Measurements from ENCODE around the gene RCAN3. TPM values are rescaled to one million over a fixed set of nuclear protein-coding genes. Genes with fewer than 3 reads are reported as not detected.
A peak's percentile ranks its signal among the peaks of the same experiment; 100 is the strongest.
"Not testable (repeated sequence)": the region's sequence is repeated elsewhere in the genome, so short reads cannot be mapped to it uniquely, and the experiment has no call there.

RCAN3 gene
- 10 to 100 TPM; 63.7 to 65.6 TPM for total RNA-seq

GRCh38 chr1:24502709-24503058 lies at the start of gene RCAN3:
TSS of gene RCAN3 (plus strand) at chr1:24502836. CDS start at chr1:24514373, 11,537 bp downstream.
- Mint-ChIP-seq H3K4me3 (peak within 1 kb of the TSS; percentile 94), H3K27me3 (ENCODE audit: low read depth) (no peaks in the 10 kb centered on the region), H3K9me3 (ENCODE audit: insufficient read depth) (no peaks in the 10 kb centered on the region), H3K4me1 (ENCODE audit: low read depth) (peaks cover 65% of the 10 kb centered on the region), H3K27ac (peak within 1 kb of the TSS; percentile 97), H3K36me3 (ENCODE audit: low read depth) (peaks cover 35% of the 10 kb centered on the region)
- CTCF ChIA-PET: interaction anchor here (1.1 to 11.2 kb wide), 12 partner anchors 13 to 140 kb away, joined by 3 to 138 read pairs (median 14); partner anchors contain the start of genes NIPAL3 and STPG1
- POLR2A ChIA-PET: interaction anchor here (0.6 to 6.3 kb wide), 18 partner anchors 11 to 543 kb away, joined by 3 to 126 read pairs (median 6); partner anchors contain the start of genes NIPAL3, PNRC2 and STPG1
- ATAC-seq (peak; percentile 81), DNase-seq (peak; percentile 93)

GRCh38 chr1:24452922-24453485 lies 49.6 kb upstream of the RCAN3 start:
- Mint-ChIP-seq H3K4me1 (ENCODE audit: low read depth) (no peaks in the 10 kb centered on the region), H3K4me3 (no peak overlapping the region), H3K27me3 (ENCODE audit: low read depth) (no peaks in the 10 kb centered on the region), H3K9me3 (ENCODE audit: insufficient read depth) (no peaks in the 10 kb centered on the region), H3K27ac (no peak overlapping the region), H3K36me3 (ENCODE audit: low read depth) (peaks cover 69% of the 10 kb centered on the region)
- DNase-seq (no peak), ATAC-seq (no peak)
- ChIA-PET POLR2A (no interaction called here), CTCF (interaction anchor here (0.7 to 1.9 kb wide), 2 partner anchors 36 to 134 kb away, joined by 3 to 5 read pairs; no protein-coding TSS in a partner anchor)

- ChIA-PET POLR2A (interaction anchor here (1.1 kb wide), 1 partner anchor 9 kb away, joined by 3 read pairs; no protein-coding TSS in a partner anchor), CTCF (interaction anchor here (1.9 kb wide), 1 partner anchor 132 kb away, joined by 5 read pairs; no protein-coding TSS in a partner anchor)
- Mint-ChIP-seq H3K4me1 (ENCODE audit: low read depth) (no peaks in the 10 kb centered on the region), H3K27me3 (ENCODE audit: low read depth) (no peaks in the 10 kb centered on the region), H3K36me3 (ENCODE audit: low read depth) (peaks cover 73% of the 10 kb centered on the region), H3K9me3 (ENCODE audit: insufficient read depth) (no peaks in the 10 kb centered on the region), H3K27ac (peak overlapping the region; percentile 17), H3K4me3 (no peak overlapping the region)
- ATAC-seq (no peak), DNase-seq (no peak)
Measured at GRCh38 chr1:24454673-24455072, 48.0 kb upstream of the RCAN3 start.

- Mint-ChIP-seq H3K4me1 (ENCODE audit: low read depth) (no peaks in the 10 kb centered on the region), H3K27me3 (ENCODE audit: low read depth) (no peaks in the 10 kb centered on the region), H3K9me3 (ENCODE audit: insufficient read depth) (no peaks in the 10 kb centered on the region), H3K27ac (no peak overlapping the region), H3K36me3 (ENCODE audit: low read depth) (peaks cover 73% of the 10 kb centered on the region), H3K4me3 (no peak overlapping the region)
- ChIA-PET POLR2A (no interaction called here), CTCF (no interaction called here)
- DNase-seq (no peak), ATAC-seq (no peak)
Measured at GRCh38 chr1:24455272-24455671, 47.4 kb upstream of the RCAN3 start.

GRCh38 chr1:24457866-24458265 lies 44.8 kb upstream of the RCAN3 start:
- Mint-ChIP-seq H3K4me3 (no peak overlapping the region), H3K27me3 (ENCODE audit: low read depth) (no peaks in the 10 kb centered on the region), H3K4me1 (ENCODE audit: low read depth) (no peaks in the 10 kb centered on the region), H3K27ac (no peak overlapping the region), H3K36me3 (ENCODE audit: low read depth) (peaks cover 73% of the 10 kb centered on the region), H3K9me3 (ENCODE audit: insufficient read depth) (peaks cover 7% of the 10 kb centered on the region)
- DNase-seq (no peak), ATAC-seq (no peak)
- CTCF ChIA-PET: interaction anchor here (0.7 to 1.4 kb wide), 3 partner anchors 42 to 129 kb away, joined by 3 to 4 read pairs (median 3); partner anchors contain the start of gene NIPAL3
- POLR2A ChIA-PET: interaction anchor here (0.8 kb wide), 1 partner anchor 8 kb away, joined by 3 read pairs; no protein-coding TSS in a partner anchor

- DNase-seq (no peak), ATAC-seq (no peak)
- Mint-ChIP-seq H3K4me1 (ENCODE audit: low read depth) (peaks cover 4% of the 10 kb centered on the region), H3K4me3 (no peak overlapping the region), H3K9me3 (ENCODE audit: insufficient read depth) (peaks cover 7% of the 10 kb centered on the region), H3K27ac (no peak overlapping the region), H3K27me3 (ENCODE audit: low read depth) (no peaks in the 10 kb centered on the region), H3K36me3 (ENCODE audit: low read depth) (peaks cover 69% of the 10 kb centered on the region)
- ChIA-PET CTCF (interaction anchor here (1.1 to 1.6 kb wide), 3 partner anchors 15 to 127 kb away, joined by 3 to 6 read pairs (median 3); no protein-coding TSS in a partner anchor), POLR2A (interaction anchor here (1.0 kb wide), 1 partner anchor 27 kb away, joined by 3 read pairs; no protein-coding TSS in a partner anchor)
Measured at GRCh38 chr1:24459551-24460266, 42.9 kb upstream of the RCAN3 start.

- H3K27ac Mint-ChIP-seq; CTCF ChIA-PET; DNase-seq; H3K9me3 Mint-ChIP-seq (ENCODE audit: insufficient read depth); H3K27me3 Mint-ChIP-seq (ENCODE audit: low read depth); H3K4me3 Mint-ChIP-seq; ATAC-seq: not testable (repeated sequence)
- peaks cover 11% of the 10 kb centered on the region for H3K4me1 Mint-ChIP-seq (ENCODE audit: low read depth)
- H3K36me3 Mint-ChIP-seq (ENCODE audit: low read depth): peaks cover 72% of the 10 kb centered on the region
- POLR2A ChIA-PET: interaction anchor here (1.1 kb wide), 1 partner anchor 40 kb away, joined by 3 read pairs; no protein-coding TSS in a partner anchor
Measured at GRCh38 chr1:24462128-24462527, 40.5 kb upstream of the RCAN3 start.

GRCh38 chr1:24463776-24464735 lies 38.6 kb upstream of the RCAN3 start:
- POLR2A ChIA-PET: interaction anchor here (0.9 to 1.2 kb wide), 2 partner anchors 10 to 38 kb away, joined by 3 to 4 read pairs; partner anchors contain the start of gene RCAN3
- CTCF ChIA-PET: interaction anchor here (0.9 to 1.7 kb wide), 5 partner anchors 18 to 173 kb away, joined by 3 to 7 read pairs (median 3); partner anchors contain the start of gene NIPAL3
- no peak for DNase-seq
- no peaks in the 10 kb centered on the region for H3K27me3 Mint-ChIP-seq (ENCODE audit: low read depth)
- H3K4me3 Mint-ChIP-seq: no peak overlapping the region
- peaks cover 74% of the 10 kb centered on the region for H3K36me3 Mint-ChIP-seq (ENCODE audit: low read depth)
- no peak for ATAC-seq
- peaks cover 11% of the 10 kb centered on the region for H3K4me1 Mint-ChIP-seq (ENCODE audit: low read depth)
- no peak overlapping the region for H3K27ac Mint-ChIP-seq
- peaks cover 7% of the 10 kb centered on the region for H3K9me3 Mint-ChIP-seq (ENCODE audit: insufficient read depth)

- H3K27me3 Mint-ChIP-seq (ENCODE audit: low read depth): no peaks in the 10 kb centered on the region
- H3K27ac Mint-ChIP-seq: no peak overlapping the region
- ATAC-seq (no peak), DNase-seq (no peak)
- H3K9me3 Mint-ChIP-seq (ENCODE audit: insufficient read depth): peaks cover 7% of the 10 kb centered on the region
- no peak overlapping the region for H3K4me3 Mint-ChIP-seq
- CTCF ChIA-PET: interaction anchor here (1.0 to 1.3 kb wide), 2 partner anchors 18 to 49 kb away, joined by 3 read pairs; partner anchors contain the start of gene NIPAL3
- H3K4me1 Mint-ChIP-seq (ENCODE audit: low read depth): peaks cover 11% of the 10 kb centered on the region
- POLR2A ChIA-PET: no interaction called here
- peaks cover 72% of the 10 kb centered on the region for H3K36me3 Mint-ChIP-seq (ENCODE audit: low read depth)
Measured at GRCh38 chr1:24465099-24465498, 37.5 kb upstream of the RCAN3 start.

- Mint-ChIP-seq H3K27ac (no peak overlapping the region), H3K4me1 (ENCODE audit: low read depth) (peaks cover 11% of the 10 kb centered on the region), H3K9me3 (ENCODE audit: insufficient read depth) (peaks cover 5% of the 10 kb centered on the region), H3K4me3 (no peak overlapping the region), H3K27me3 (ENCODE audit: low read depth) (no peaks in the 10 kb centered on the region), H3K36me3 (ENCODE audit: low read depth) (peaks cover 71% of the 10 kb centered on the region)
- ChIA-PET POLR2A (interaction anchor here (1.1 kb wide), 1 partner anchor 8 kb away, joined by 3 read pairs; no protein-coding TSS in a partner anchor), CTCF (no interaction called here)
- ATAC-seq (no peak), DNase-seq (no peak)
Measured at GRCh38 chr1:24465638-24466037, 37.0 kb upstream of the RCAN3 start.

- Mint-ChIP-seq H3K27ac (no peak overlapping the region), H3K4me1 (ENCODE audit: low read depth) (peaks cover 10% of the 10 kb centered on the region), H3K27me3 (ENCODE audit: low read depth) (no peaks in the 10 kb centered on the region), H3K4me3 (no peak overlapping the region), H3K9me3 (ENCODE audit: insufficient read depth) (no peaks in the 10 kb centered on the region), H3K36me3 (ENCODE audit: low read depth) (peaks cover 52% of the 10 kb centered on the region)
- ChIA-PET POLR2A (no interaction called here), CTCF (no interaction called here)
- no peak for ATAC-seq
- no peak for DNase-seq
Measured at GRCh38 chr1:24468685-24469316, 33.8 kb upstream of the RCAN3 start.
